Panc1 (cell line): ENCODE results near the gene CES4A. TPM values are rescaled to one million over a fixed set of nuclear protein-coding genes. Genes with fewer than 3 reads are reported as not detected.

Experiments
- ATAC-seq: fragments of 200-7000 bp; cut with Tn5 transposase; 2 replicates; pipeline ENCODE4 v1.9.1; 2020; ENCODE audit warnings: mild to moderate bottlenecking, moderate library complexity
- Bru-seq: library from RNA; stranded (reverse); fragments of 400-500 nt; gene quantifications from one replicate; lab custom pipeline; 2021; lab: Mats Ljungman, UMichigan
- BruChase-seq, 2 experiments: library from RNA; stranded (reverse); fragments of 400-500 nt; gene quantifications; one replicate each; lab custom pipeline; 2021; lab: Mats Ljungman, UMichigan
- BruUV-seq: library from RNA; stranded (reverse); fragments of 400-500 nt; replicated peaks from 2 replicates; lab custom pipeline; 2021; lab: Mats Ljungman, UMichigan
- CTCF ChIA-PET: fragments of 300-600 bp; sonication (Branson Sonifier 250); formaldehyde crosslinking; loops from one replicate; lab custom pipeline; 2022; ENCODE audit warnings: antibody characterized with exemption; lab: Charles Lee
- POLR2A ChIA-PET: fragments of 300-600 bp; sonication (Branson Sonifier 250); formaldehyde crosslinking; loops from one replicate; lab custom pipeline; 2022; ENCODE audit warnings: antibody characterized with exemption; lab: Charles Lee
- DNase-seq: peaks from one replicate; pipeline ENCODE4 v3.0.0-alpha.2; 2010; ENCODE audit warnings: low read depth, low spot score
- H3K27ac ChIP-seq: 2 replicates; pipeline ENCODE4 v1.5.1; 2011; ENCODE audit warnings: mild to moderate bottlenecking, low read length, inconsistent platforms
- H3K27me3 ChIP-seq: fragments of 200-500 bp; sonication (Bioruptor generic); 2 replicates; pipeline ENCODE4 v1.6.0; 2014; ENCODE audit warnings: low read length, inconsistent platforms; ENCODE audit not compliant: control insufficient read depth, insufficient read depth
- H3K36me3 ChIP-seq: fragments of 200-500 bp; sonication (Bioruptor generic); 2 replicates; pipeline ENCODE4 v1.5.1; 2014; ENCODE audit warnings: inconsistent platforms, mild to moderate bottlenecking, low read length, moderate library complexity; ENCODE audit not compliant: control insufficient read depth, insufficient read depth
- H3K4me1 ChIP-seq: 2 replicates; pipeline ENCODE4 v1.5.1; 2011; ENCODE audit warnings: inconsistent platforms, mild to moderate bottlenecking, low read length, moderate library complexity; ENCODE audit not compliant: control insufficient read depth, insufficient read depth
- H3K4me3 ChIP-seq, 2 experiments: 2 replicates each; pipeline ENCODE4 v1.5.1; 2011 to 2012; ENCODE audit warnings: low read depth in 2 of 2, low read length in 2 of 2, mild to moderate bottlenecking in 2 of 2, inconsistent platforms in 1 of 2, moderate library complexity in 1 of 2
- H3K9me3 ChIP-seq: fragments of 200-500 bp; sonication (Bioruptor generic); 2 replicates; pipeline ENCODE4 v1.5.1; 2014; ENCODE audit warnings: low read depth, mild to moderate bottlenecking, inconsistent platforms, low read length, moderate library complexity; ENCODE audit not compliant: control insufficient read depth, insufficient read depth
- CTCF ChIP-seq: fragments of 450-650 bp; IDR thresholded peaks from 2 replicates; pipeline ENCODE4 v1.5.1; 2017; ENCODE audit warnings: mild to moderate bottlenecking
- POLR2AphosphoS5 ChIP-seq: IDR thresholded peaks from 2 replicates; pipeline ENCODE4 v1.6.1; 2012; ENCODE audit warnings: mild to moderate bottlenecking, low read depth, low read length, moderate library complexity
- REST ChIP-seq, 2 experiments: IDR thresholded peaks; 2 replicates each; pipeline ENCODE4 v1.6.1; 2011 to 2012; ENCODE audit warnings: low read depth in 2 of 2, control low read depth in 1 of 2, low read length in 1 of 2, mild to moderate bottlenecking in 1 of 2, moderate library complexity in 1 of 2; ENCODE audit not compliant: insufficient read depth in 1 of 2
- SIN3A ChIP-seq: IDR thresholded peaks from 2 replicates; pipeline ENCODE4 v1.6.1; 2012; ENCODE audit warnings: low read depth, mild to moderate bottlenecking, low read length, moderate library complexity, borderline replicate concordance; ENCODE audit not compliant: insufficient read depth
- TCF7L2 ChIP-seq: IDR thresholded peaks from 2 replicates; pipeline ENCODE4 v1.6.1; 2011; ENCODE audit warnings: mild to moderate bottlenecking, low read depth, low read length, inconsistent platforms
- in situ Hi-C: cut with HindIII; loops from 2 replicates; pipeline ENCODE4 v1.10.0; 2016; ENCODE audit warnings: low sequenced_read_pairs, low pct_unique_long_range_greater_than_20kb
- intact Hi-C: fragments of 100-400 bp; cut with micrococcal nuclease; formaldehyde crosslinking; loops from one replicate; pipeline ENCODE4 v1.10.0; 2022; ENCODE audit not compliant: unreplicated experiment
- long read RNA-seq: library from polyadenylated mRNA; unstranded; transcript quantifications from one replicate; pipeline ENCODE4 v2.0.0, GENCODE V29; 2021; ENCODE audit not compliant: unreplicated experiment
- polyA plus RNA-seq: library from polyadenylated mRNA; unstranded; fragments of >200 nt; gene quantifications from one replicate; pipeline ENCODE4 v1.2.1, GENCODE V29; 2012; ENCODE audit warnings: missing spikeins; ENCODE audit not compliant: insufficient read length
- total RNA-seq: library from RNA; stranded (reverse); gene quantifications from one replicate; pipeline ENCODE4 v1.2.1, GENCODE V29; 2021; ENCODE audit not compliant: unreplicated experiment

The CES4A gene
- total RNA-seq (6.1 TPM), Bru-seq, nascent RNA (percentile 39 among the genes with signal in this experiment), BruChase-seq, experiment 1, labeled RNA remaining after a 2-hour chase (percentile 45 among the genes with signal in this experiment), BruChase-seq, experiment 2, labeled RNA remaining after a 6-hour chase (percentile 47 among the genes with signal in this experiment)
- polyA plus RNA-seq, result 3.4 TPM
- long read RNA-seq, partial matches to known transcripts, result 1 of 3 reads
- long read RNA-seq, other reads (novel, unspliced or antisense), result 1 of 3 reads

- in situ Hi-C loops, result no loop called here
Observed at GRCh38 chr16:66988197-66988788, at the start of gene CES4A. TSS of gene CES4A (plus strand) at chr16:66988589. CDS start at chr16:66988773, 184 bp downstream.

GRCh38 chr16:66939366-66939765 is 49.0 kb upstream of the CES4A start:
- ChIA-PET POLR2A (no interaction called here), CTCF (no interaction called here)
- TF ChIP-seq CTCF (no peak), POLR2AphosphoS5 (no peak), TCF7L2 (no peak), REST (IDR thresholded peaks at IDR 0.05; ENCODE audit: insufficient read depth in 1 of 2, low read depth in 2 of 2, low read length in 1 of 2) (no peak), SIN3A (no peak)
- DNase-seq, result no peak
- Histone ChIP-seq H3K27ac (no peak overlapping the region), H3K4me1 (peaks cover 3% of the 10 kb centered on the region), H3K9me3 (no peaks in the 10 kb centered on the region), H3K27me3 (no peaks in the 10 kb centered on the region), H3K4me3 (no peak overlapping the region), H3K36me3 (no peaks in the 10 kb centered on the region)
- intact Hi-C loops, result no loop called here
- in situ Hi-C loops, result no loop called here
- ATAC-seq, result no peak
- no TSS peak for BruUV-seq

More at GRCh38 chr16:66988197-66988788, at the start of gene CES4A:
- Histone ChIP-seq H3K9me3 (no peaks in the 10 kb centered on the region), H3K27me3 (no peaks in the 10 kb centered on the region), H3K36me3 (no peaks in the 10 kb centered on the region), H3K27ac (no peak within 1 kb of the TSS), H3K4me1 (no peaks in the 10 kb centered on the region), H3K4me3 (no peak within 1 kb of the TSS)
- BruUV-seq, result no TSS peak
- intact Hi-C loops, result no loop called here
- ATAC-seq, result peak; percentile 48; the same call in 1 of the 2 replicates
- ChIA-PET POLR2A (no interaction called here), CTCF (no interaction called here)
- TF ChIP-seq TCF7L2, result no peak
- no peak for TF ChIP-seq REST (IDR thresholded peaks at IDR 0.05; ENCODE audit: insufficient read depth in 1 of 2, low read depth in 2 of 2, low read length in 1 of 2)
- no peak for DNase-seq
